Stomach (tissue), 4 donors: ENCODE measurements around the gene LGALS8.

Experiments used
- POLR2A ChIP-seq, 4 donors: fragments of 450-650 bp; IDR thresholded peaks; one replicate each; pipeline ENCODE4 v1.6.1; 2016; ENCODE audit warnings: antibody characterized with exemption in 4 of 4, control low read depth in 2 of 4, mild to moderate bottlenecking in 1 of 4, moderate library complexity in 1 of 4
- TF ChIP-seq, protein P1 (sequence below), 7 experiments: fragments of 450-650 bp in 4 of 7; fragments of 200-600 bp in 3 of 7; sonication (generic) in 3 of 7; IDR thresholded peaks; one replicate each; pipeline ENCODE4 v1.5.1; 2016 to 2019; ENCODE audit warnings: antibody characterized with exemption in 7 of 7, control low read depth in 2 of 7, mild to moderate bottlenecking in 1 of 7

DNA sequence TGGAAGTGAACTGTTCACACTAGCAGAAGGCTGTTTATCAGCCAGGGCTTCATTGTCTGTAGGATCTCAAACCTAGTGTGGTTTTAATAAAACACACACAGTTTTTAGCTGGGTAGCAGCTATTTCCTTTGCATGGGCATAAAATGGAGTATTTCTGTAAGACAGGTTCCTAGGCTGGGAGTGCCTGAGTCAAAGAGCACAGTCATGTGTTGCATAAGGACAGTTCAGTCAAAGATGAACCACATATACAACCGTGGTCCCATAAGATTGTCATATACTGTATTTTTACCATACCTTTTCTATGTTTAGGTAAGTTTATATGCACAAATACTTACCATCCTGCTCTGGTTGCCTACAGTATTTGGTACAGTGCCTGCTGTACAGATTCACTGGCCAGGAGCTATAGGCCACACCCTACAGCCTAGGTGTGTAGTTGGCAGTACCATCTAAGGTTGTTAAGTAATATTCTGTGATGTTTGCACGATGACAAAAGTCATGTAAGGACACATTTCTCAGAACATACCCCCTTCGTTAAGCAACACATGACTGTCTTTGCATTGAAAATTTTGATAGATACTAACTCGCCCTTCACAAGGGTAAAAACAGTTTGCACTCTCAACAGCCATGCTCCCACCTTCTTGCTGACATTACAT is 17.2 kb downstream of the LGALS8 start:
- TF ChIP-seq, protein P1, sequence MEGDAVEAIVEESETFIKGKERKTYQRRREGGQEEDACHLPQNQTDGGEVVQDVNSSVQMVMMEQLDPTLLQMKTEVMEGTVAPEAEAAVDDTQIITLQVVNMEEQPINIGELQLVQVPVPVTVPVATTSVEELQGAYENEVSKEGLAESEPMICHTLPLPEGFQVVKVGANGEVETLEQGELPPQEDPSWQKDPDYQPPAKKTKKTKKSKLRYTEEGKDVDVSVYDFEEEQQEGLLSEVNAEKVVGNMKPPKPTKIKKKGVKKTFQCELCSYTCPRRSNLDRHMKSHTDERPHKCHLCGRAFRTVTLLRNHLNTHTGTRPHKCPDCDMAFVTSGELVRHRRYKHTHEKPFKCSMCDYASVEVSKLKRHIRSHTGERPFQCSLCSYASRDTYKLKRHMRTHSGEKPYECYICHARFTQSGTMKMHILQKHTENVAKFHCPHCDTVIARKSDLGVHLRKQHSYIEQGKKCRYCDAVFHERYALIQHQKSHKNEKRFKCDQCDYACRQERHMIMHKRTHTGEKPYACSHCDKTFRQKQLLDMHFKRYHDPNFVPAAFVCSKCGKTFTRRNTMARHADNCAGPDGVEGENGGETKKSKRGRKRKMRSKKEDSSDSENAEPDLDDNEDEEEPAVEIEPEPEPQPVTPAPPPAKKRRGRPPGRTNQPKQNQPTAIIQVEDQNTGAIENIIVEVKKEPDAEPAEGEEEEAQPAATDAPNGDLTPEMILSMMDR (IDR thresholded peaks at IDR 0.05), result no peak
- TF ChIP-seq POLR2A (IDR thresholded peaks at IDR 0.05), result no peak
